ENCODE results near the gene CCDC57.
"Not testable (repeated sequence)": the region's sequence is repeated elsewhere in the genome, so short reads cannot be mapped to it uniquely, and the experiment has no call there.

CCDC57 gene

DNA sequence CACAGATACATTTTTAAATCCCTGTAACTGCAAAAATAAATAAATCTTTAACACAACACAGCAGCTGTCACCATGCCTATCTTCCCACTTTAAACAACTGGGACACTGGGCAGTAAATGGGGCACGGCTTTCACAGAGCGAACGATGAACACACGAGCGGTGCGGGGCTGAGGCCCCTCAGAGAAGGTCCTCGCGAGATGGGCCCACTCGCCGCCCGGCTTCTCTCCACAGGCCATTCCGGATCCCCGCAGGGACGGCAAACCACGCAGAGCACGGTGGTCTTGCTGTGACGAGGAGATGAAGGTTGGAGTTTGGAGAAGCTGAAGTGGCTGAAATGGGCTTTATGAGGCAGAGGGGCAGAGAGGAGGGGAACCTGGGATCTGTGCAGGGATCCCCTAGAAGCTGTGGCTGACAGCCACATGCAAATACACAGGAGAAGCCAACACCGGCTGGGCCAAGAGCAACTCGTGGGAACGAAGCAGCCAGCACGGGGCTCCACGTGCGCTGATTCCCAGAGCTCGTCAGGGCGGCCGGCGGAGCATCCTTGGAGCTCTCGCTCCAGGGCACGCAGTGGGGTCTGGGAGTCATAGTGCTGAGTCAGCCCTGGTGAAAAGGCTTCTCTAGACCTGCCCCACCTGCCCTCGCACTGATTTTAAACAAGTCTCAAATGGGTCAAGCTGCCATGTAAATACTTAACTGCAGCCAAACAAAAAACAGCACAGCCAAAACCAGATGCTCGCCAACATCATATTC is 31.7 kb downstream of the CCDC57 start:
- in situ Hi-C loops (cut with HindIII; ENCODE audit: low sequenced_read_pairs) = no loop called here

GRCh38 chr17:82179946-82180475 is 32.6 kb downstream of the CCDC57 start:
- in situ Hi-C loops (cut with HindIII; ENCODE audit: low sequenced_read_pairs) = no loop called here

DNA sequence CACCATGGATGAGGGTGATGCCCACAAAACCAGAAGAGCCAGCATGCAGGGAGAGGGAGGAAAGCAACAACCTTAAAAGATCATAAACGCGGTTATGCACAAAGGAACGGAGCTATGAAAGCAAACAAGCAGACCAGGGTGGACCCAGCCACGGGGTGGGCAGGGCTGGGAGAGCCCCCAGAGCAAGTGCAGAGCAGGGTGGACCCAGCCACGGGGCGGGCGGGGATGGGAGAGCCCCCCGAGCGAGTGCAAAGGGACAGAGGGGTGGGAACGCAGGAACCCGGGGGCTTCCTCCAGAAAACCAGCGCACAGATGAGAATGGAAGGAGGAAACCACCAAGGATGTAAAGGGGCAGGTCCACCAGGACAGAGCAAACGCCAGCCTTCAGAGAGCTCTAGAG is 33.2 kb downstream of the CCDC57 start:
- in situ Hi-C loops (cut with HindIII; ENCODE audit: low sequenced_read_pairs) = no loop called here

DNA sequence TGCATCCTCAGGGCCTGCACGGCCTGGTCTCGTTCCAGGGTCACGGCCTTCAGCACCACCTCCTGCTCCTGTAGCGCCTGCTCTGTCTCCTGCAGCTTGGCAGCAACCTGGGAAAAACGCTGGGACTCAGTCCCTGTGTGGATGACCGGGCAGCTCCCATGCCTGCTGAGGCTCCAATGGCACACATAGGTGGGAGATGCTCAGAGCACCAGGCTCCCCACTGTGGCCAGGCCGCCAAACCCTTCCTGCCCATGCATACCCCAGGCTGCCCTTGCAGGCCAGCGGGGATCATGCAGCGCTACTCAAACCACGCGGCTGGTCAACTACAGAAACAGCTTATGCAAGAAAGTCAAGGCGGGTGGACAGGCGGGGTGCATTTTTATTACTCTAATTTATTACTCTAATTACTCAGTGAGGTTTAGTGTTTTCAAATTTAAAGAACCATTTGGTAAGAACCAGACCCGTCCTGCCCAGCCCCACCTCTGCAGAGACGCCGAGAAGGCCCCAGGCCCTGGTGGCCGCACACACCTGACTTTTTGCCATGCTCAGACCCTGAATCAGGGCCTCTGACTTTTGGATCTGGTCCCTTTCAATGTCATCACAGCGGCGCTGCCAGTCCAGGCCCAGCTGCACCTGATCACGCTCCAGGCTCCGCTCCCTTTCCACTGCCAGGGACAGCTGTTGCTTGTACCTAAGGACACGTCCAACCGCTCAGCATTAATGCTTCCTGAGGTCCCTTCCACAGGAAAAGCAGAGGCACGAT is 34.0 kb downstream of the CCDC57 start:
- in situ Hi-C loops (cut with HindIII; ENCODE audit: low sequenced_read_pairs) = no loop called here

GRCh38 chr17:82177761-82178498 is 34.7 kb downstream of the CCDC57 start:
- in situ Hi-C loops (cut with HindIII; ENCODE audit: low sequenced_read_pairs) = no loop called here

- in situ Hi-C loops (cut with HindIII; ENCODE audit: low sequenced_read_pairs) = no loop called here
Observed at GRCh38 chr17:82177276-82177675, 35.4 kb downstream of the CCDC57 start.

DNA sequence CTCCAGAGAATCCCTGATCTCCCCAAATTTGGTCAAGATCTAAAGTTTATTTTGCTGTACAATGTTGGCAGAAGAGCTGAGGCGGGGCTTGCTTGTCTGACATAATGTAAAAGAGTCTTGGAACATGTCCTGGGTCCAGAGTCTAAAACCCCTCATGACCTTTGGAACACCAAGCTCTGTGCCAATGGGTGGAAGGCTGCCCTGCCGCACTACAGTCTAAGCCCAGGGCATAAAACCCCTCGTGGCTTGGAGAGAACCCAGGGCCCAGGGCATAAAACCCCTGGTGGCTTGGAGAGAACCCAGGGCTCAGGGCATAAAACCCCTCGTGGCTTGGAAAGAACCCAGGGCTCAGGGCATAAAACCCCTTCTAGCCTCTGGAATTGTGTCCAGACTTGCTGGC is 36.7 kb downstream of the CCDC57 start:
- in situ Hi-C loops (cut with HindIII; ENCODE audit: low sequenced_read_pairs) = no loop called here

GRCh38 chr17:82175201-82175600 is 37.4 kb downstream of the CCDC57 start:
- in situ Hi-C loops (cut with HindIII; ENCODE audit: low sequenced_read_pairs) = no loop called here

GRCh38 chr17:82174042-82174857 is 38.4 kb downstream of the CCDC57 start:
- in situ Hi-C loops (cut with HindIII; ENCODE audit: low sequenced_read_pairs) = not testable (repeated sequence)

- in situ Hi-C loops (cut with HindIII; ENCODE audit: low sequenced_read_pairs) = no loop called here
Observed at GRCh38 chr17:82173351-82174041, 39.1 kb downstream of the CCDC57 start.

DNA sequence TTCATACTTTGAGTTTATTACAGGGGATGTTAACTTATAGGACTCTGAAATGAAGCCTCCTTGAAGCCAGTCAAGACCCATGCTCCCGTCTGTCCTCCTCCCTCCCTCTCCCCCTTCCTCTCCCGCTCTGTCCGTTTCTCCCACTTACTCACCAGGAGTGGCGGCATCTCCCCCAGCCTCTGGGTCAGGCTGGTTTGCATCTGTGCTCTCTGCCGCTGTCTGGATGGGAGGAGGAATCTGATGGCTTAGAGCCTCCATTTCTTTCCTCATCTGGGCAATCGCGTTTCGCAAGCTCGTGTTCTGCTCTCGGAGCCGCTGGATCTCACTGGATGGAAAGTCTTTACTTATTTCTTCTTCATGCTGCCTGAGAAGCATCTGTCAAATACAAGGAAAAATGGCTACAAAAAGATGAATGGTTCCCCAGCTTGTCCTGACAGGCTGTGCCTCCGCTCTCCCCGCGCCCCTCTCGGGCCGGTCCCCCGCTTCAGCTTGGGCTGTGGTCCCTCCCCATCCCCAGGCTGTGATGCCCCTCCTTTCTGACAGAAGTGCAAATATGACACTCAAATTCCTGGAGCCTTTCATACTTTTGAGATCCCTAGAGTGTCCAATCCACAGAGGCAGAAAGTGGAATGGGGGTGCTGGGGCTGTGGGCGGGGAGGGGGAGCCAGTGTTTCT is 40.0 kb downstream of the CCDC57 start:
- in situ Hi-C loops (cut with HindIII; ENCODE audit: low sequenced_read_pairs) = no loop called here

- in situ Hi-C loops (cut with HindIII; ENCODE audit: low sequenced_read_pairs) = no loop called here
Observed at GRCh38 chr17:82171750-82172375, 40.8 kb downstream of the CCDC57 start.

DNA sequence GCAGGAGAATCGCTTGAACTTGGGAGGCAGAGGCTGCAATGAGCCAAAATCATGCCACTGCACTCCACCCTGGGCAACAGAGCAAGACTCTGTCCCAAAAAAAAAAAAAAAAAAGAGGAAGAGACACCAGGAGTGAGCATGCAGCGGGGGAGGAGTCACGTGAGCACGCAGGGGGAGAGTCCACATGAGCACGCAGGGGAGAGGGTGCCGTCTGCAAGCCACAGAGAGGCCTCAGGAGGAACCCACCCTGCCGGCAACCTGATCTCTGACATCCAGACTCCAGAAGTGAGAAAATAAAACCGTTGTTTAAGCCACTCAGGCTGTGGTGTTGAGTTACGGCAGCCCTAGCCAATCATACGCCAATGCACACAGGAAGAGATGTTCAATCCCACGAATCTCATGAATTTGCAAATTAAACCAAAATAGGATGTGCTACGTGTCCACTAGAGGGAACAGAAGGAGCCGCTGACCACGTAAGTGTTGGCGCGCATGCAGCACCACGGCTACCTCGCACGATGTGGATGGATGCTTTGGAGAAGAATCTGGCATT is 42.2 kb downstream of the CCDC57 start:
- in situ Hi-C loops (cut with HindIII; ENCODE audit: low sequenced_read_pairs) = no loop called here

- in situ Hi-C loops (cut with HindIII; ENCODE audit: low sequenced_read_pairs) = no loop called here
Observed at GRCh38 chr17:82168568-82168967, 44.1 kb downstream of the CCDC57 start.

- in situ Hi-C loops (cut with HindIII; ENCODE audit: low sequenced_read_pairs) = no loop called here
Observed at GRCh38 chr17:82167028-82167427, 45.6 kb downstream of the CCDC57 start.

GRCh38 chr17:82164853-82165252 is 47.8 kb downstream of the CCDC57 start:
- in situ Hi-C loops (cut with HindIII; ENCODE audit: low sequenced_read_pairs) = no loop called here

DNA sequence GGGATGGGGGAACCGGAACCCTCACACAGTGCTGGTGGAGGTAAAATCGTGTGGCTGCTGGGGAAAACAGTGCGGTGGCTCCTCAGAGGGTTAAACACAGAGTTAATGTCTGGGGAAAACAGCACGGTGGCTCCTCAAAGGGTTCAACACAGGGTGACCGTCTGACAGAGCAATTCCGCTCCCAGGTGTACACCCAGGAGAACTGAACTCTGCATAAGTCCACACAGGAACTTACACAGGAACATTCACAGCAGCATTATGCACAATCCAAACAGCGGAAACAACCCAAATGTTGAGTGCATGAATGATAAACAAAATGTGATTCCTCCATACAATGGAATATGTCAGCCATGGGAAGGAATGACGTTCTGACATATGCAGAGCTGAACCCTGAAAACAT is 51.4 kb downstream of the CCDC57 start:
- in situ Hi-C loops (cut with HindIII; ENCODE audit: low sequenced_read_pairs) = no loop called here

DNA sequence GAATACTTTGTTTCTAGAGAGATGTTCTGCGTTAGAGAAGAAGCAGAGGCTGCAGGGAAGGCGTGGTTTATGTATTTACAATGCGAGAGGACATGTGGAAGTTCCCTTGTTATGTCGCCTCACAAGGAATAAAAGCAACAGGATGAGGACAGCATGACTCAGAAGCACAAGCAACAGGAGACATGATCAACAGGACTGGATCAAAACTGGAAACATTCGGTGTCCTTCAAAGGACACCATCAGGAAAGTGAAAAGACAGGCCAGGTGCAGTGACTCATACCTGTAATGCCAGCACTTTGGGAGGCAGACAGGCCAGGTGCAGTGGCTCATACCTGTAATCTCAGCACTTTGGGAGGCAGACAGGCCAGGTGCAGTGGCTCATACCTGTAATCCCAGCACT is 52.6 kb downstream of the CCDC57 start:
- in situ Hi-C loops (cut with HindIII; ENCODE audit: low sequenced_read_pairs) = no loop called here

GRCh38 chr17:82158825-82159224 is 53.8 kb downstream of the CCDC57 start:
- in situ Hi-C loops (cut with HindIII; ENCODE audit: low sequenced_read_pairs) = no loop called here

Data from endothelial cell of hepatic sinusoid (primary cell).